Natural killer cell (primary cell): ENCODE results near the gene DLX5. TPM values are rescaled to one million over a fixed set of nuclear protein-coding genes. Genes with fewer than 3 reads are reported as not detected.

Experiments
- ATAC-seq, 3 donors: fragments of 150-1000 bp in 2 of 3; fragments of 200-7000 bp in 1 of 3; cut with Tn5 transposase; 1 replicate in 1 of 3; 2 replicates in 2 of 3; pipeline ENCODE4 v1.10.0; 2021; ENCODE audit warnings: mild to moderate bottlenecking in 2 of 3, moderate library complexity in 2 of 3
- DNase-seq, 2 donors: peaks; one replicate each; pipeline versions ENCODE4 v3.0.0 to v3.0.0-alpha.2; 2013 to 2021; ENCODE audit warnings: mixed read lengths in 1 of 2
- H3K27ac ChIP-seq: one replicate; pipeline ENCODE4 v1.5.1; 2013; ENCODE audit warnings: mild to moderate bottlenecking, low read length
- H3K27me3 ChIP-seq: one replicate; pipeline ENCODE4 v1.6.1; 2013; ENCODE audit warnings: low read length; ENCODE audit not compliant: control insufficient read depth, insufficient read depth
- H3K36me3 ChIP-seq: one replicate; pipeline ENCODE4 v1.6.1; 2013; ENCODE audit warnings: low read length; ENCODE audit not compliant: control insufficient read depth, insufficient read depth
- H3K4me1 ChIP-seq: one replicate; pipeline ENCODE4 v1.6.1; 2013; ENCODE audit warnings: low read length; ENCODE audit not compliant: control insufficient read depth, insufficient read depth
- H3K4me3 ChIP-seq: one replicate; pipeline ENCODE4 v1.5.1; 2013; ENCODE audit warnings: low read length
- H3K9me3 ChIP-seq: one replicate; pipeline ENCODE4 v1.6.1; 2013; ENCODE audit warnings: low read length; ENCODE audit not compliant: control insufficient read depth, insufficient read depth
- H3K27ac Mint-ChIP-seq, 2 donors: one replicate each; pipeline ENCODE4 v1.8.0; 2022; ENCODE audit warnings: mild to moderate bottlenecking in 2 of 2, mixed read lengths in 2 of 2, moderate library complexity in 1 of 2
- H3K27me3 Mint-ChIP-seq, 2 donors: one replicate each; pipeline ENCODE4 v1.8.0; 2022; ENCODE audit warnings: low read depth in 2 of 2, mixed read lengths in 2 of 2
- H3K36me3 Mint-ChIP-seq: one replicate; pipeline ENCODE4 v1.8.0; 2022; ENCODE audit warnings: mixed read lengths
- H3K4me1 Mint-ChIP-seq, 2 donors: one replicate each; pipeline ENCODE4 v1.8.0; 2022; ENCODE audit warnings: mixed read lengths in 2 of 2
- H3K4me3 Mint-ChIP-seq: one replicate; pipeline ENCODE4 v1.8.0; 2022; ENCODE audit warnings: mild to moderate bottlenecking, moderate library complexity, mixed read lengths
- H3K9me3 Mint-ChIP-seq, 2 donors: one replicate each; pipeline ENCODE4 v1.8.0; 2022; ENCODE audit warnings: mixed read lengths in 2 of 2
- WGBS: methylation state at CpG from one replicate; pipeline ENCODE4 v1.1.7; 2013; ENCODE audit warnings: missing lambda C conversion rate; ENCODE audit not compliant: insufficient coverage; 5-methylcytosine and 5-hydroxymethylcytosine counted together
- intact Hi-C: fragments of 100-400 bp; cut with micrococcal nuclease; formaldehyde crosslinking; loops from one replicate; pipeline ENCODE4 v1.14.2; 2022
- total RNA-seq, 4 donors: library from RNA; stranded (reverse); fragments of 120-200 nt in 1 of 4; gene quantifications; one replicate each; pipeline versions ENCODE4 v1.2.3 to v1.2.4, GENCODE V29; 2013 to 2022
- TF ChIP-seq, protein P1 (sequence below): fragments of 200-600 bp; IDR thresholded peaks from one replicate; pipeline ENCODE4 v1.8.0; 2022; ENCODE audit warnings: antibody characterized with exemption

The DLX5 gene
- total RNA-seq, 3 donors from 2014 or later (not counting 1 experiment from before 2014, with no cell fraction given): not detected

DNA sequence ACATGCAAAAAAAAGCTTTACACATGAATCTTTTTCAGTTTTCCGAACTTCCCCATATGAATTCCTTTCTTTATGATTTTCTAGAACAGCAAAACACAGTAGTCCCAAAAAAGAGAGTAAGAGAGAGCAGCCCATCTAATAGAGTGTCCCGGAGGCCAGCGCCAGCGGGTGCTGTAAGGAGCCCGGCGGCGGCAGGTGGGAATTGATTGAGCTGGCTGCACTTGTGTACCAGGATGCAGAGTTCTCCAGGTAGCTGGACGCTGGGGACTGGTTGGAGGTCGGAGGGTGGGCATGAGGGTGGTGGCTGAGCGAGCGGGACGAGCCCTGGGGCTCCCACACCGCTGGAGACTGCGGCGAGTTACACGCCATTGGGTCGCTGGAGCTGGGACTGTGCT is 4.0 kb downstream of the DLX5 start:
- 11% methylated on average over 17 of the region's 17 CpGs for WGBS
- H3K4me1 ChIP-seq: peaks cover 13% of the 10 kb centered on the region
- H3K27ac ChIP-seq: no peak overlapping the region
- ATAC-seq (no peak), DNase-seq (no peak)
- H3K27me3 ChIP-seq: peaks cover 59% of the 10 kb centered on the region
- no peaks in the 10 kb centered on the region for H3K9me3 Mint-ChIP-seq
- H3K36me3 Mint-ChIP-seq: peaks cover 6% of the 10 kb centered on the region
- H3K4me3 Mint-ChIP-seq: no peak overlapping the region
- TF ChIP-seq, protein P1, sequence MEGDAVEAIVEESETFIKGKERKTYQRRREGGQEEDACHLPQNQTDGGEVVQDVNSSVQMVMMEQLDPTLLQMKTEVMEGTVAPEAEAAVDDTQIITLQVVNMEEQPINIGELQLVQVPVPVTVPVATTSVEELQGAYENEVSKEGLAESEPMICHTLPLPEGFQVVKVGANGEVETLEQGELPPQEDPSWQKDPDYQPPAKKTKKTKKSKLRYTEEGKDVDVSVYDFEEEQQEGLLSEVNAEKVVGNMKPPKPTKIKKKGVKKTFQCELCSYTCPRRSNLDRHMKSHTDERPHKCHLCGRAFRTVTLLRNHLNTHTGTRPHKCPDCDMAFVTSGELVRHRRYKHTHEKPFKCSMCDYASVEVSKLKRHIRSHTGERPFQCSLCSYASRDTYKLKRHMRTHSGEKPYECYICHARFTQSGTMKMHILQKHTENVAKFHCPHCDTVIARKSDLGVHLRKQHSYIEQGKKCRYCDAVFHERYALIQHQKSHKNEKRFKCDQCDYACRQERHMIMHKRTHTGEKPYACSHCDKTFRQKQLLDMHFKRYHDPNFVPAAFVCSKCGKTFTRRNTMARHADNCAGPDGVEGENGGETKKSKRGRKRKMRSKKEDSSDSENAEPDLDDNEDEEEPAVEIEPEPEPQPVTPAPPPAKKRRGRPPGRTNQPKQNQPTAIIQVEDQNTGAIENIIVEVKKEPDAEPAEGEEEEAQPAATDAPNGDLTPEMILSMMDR: no peak
- no peaks in the 10 kb centered on the region for H3K36me3 ChIP-seq
- H3K9me3 ChIP-seq: no peaks in the 10 kb centered on the region
- peaks cover 19 to 32% of the 10 kb centered on the region in 2 donors for H3K4me1 Mint-ChIP-seq
- no peak overlapping the region for H3K4me3 ChIP-seq
- H3K27me3 Mint-ChIP-seq: peaks cover 76 to 91% of the 10 kb centered on the region in 2 donors
- H3K27ac Mint-ChIP-seq: no peak overlapping the region
- intact Hi-C loops: no loop called here

DNA sequence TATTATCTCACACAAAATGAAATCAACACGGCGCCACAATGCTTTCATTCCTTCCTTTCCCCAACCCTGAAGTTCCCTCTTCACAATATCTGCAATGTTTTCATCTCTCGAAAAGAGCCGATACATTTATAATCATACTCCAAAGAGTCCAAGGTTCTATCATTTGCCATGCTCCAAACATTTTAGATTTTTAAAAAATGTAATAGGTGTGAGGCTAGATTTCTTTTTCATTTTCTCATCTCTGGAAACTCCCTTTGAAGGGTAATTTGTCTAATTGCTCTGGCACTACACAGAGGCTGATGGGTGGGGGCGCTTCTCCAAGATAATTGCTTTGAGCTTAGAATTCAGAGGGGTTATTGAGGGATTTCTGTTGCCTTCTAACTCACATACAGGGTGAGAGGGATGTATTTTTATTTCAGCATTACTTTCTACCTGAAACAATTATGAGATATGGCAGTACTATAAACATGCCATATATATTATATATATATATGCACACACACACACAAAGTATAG is 4.9 kb downstream of the DLX5 start:
- intact Hi-C loops: no loop called here
- DNase-seq: no peak
- WGBS: 13% methylated on average over 4 of the region's 5 CpGs
- Histone ChIP-seq H3K4me3 (no peak overlapping the region), H3K4me1 (peaks cover 13% of the 10 kb centered on the region), H3K27me3 (peaks cover 55% of the 10 kb centered on the region), H3K36me3 (no peaks in the 10 kb centered on the region), H3K27ac (no peak overlapping the region), H3K9me3 (no peaks in the 10 kb centered on the region)
- H3K4me1 Mint-ChIP-seq: peaks cover 19 to 32% of the 10 kb centered on the region in 2 donors
- H3K36me3 Mint-ChIP-seq: peaks cover 7% of the 10 kb centered on the region
- no peaks in the 10 kb centered on the region for H3K9me3 Mint-ChIP-seq
- no peak for ATAC-seq
- H3K4me3 Mint-ChIP-seq: no peak overlapping the region
- TF ChIP-seq, protein P1: no peak
- H3K27me3 Mint-ChIP-seq: peaks cover 77 to 91% of the 10 kb centered on the region in 2 donors
- H3K27ac Mint-ChIP-seq: no peak overlapping the region

DNA sequence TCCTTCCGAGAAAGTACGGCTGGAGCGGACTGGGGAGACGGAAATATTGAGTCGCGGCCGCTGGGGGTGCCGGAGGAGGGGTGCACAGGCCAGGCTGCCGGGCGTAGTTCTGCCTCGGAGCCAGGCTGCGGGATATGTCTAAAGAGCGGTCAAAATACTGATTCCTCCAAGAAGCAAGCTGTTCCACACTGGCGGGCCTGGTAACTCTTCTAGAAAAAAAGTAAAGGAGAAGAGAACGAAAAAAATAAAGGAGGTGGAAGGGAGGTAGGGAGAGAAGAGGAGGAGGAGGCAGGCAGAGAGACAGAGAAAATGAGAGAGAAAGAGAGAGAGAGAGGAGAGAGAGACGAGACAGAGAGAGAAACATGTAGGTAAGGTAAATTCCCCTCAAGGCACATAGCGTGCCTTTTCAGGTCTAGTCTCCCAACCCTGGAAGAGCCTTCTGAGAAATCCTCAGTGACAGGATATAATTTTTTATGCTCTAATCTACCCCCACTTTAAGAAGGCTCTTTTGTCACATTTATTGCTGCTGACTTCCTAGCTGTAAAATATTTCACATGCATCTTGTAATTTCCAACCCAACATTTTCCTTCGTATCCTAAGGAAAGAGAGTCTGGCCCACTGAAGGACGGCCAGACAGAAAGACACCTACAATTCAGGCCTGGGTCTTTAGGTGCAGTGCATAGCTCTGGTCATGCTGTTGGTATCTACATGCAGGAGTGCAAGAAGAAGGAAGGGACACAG is 5.7 kb downstream of the DLX5 start:
- no peak overlapping the region for H3K4me3 ChIP-seq
- no peaks in the 10 kb centered on the region for H3K9me3 ChIP-seq
- Mint-ChIP-seq H3K27me3 (peaks cover 77 to 91% of the 10 kb centered on the region in 2 donors), H3K4me1 (peaks cover 13 to 24% of the 10 kb centered on the region in 2 donors), H3K4me3 (no peak overlapping the region), H3K9me3 (no peaks in the 10 kb centered on the region), H3K27ac (no peak overlapping the region), H3K36me3 (peaks cover 7% of the 10 kb centered on the region)
- H3K27me3 ChIP-seq: peaks cover 53% of the 10 kb centered on the region
- no peak for DNase-seq
- no peaks in the 10 kb centered on the region for H3K36me3 ChIP-seq
- intact Hi-C loops: no loop called here
- H3K4me1 ChIP-seq: peaks cover 8% of the 10 kb centered on the region
- no peak overlapping the region for H3K27ac ChIP-seq
- TF ChIP-seq, protein P1: no peak
- ATAC-seq: no peak
- WGBS: 16% methylated on average over 19 of the region's 19 CpGs
